Uterus (tissue), 2 donors: ENCODE measurements around the gene HAUS8.

Experiments used
- CTCF ChIP-seq, 4 experiments: fragments of 200-600 bp in 2 of 4; fragments of 450-650 bp in 2 of 4; sonication (generic) in 2 of 4; IDR thresholded peaks; one replicate each; pipeline ENCODE4 v1.5.1; 2016 to 2019; ENCODE audit warnings: antibody characterized with exemption in 4 of 4, mild to moderate bottlenecking in 2 of 4, moderate library complexity in 1 of 4
- POLR2A ChIP-seq, 2 donors: fragments of 450-650 bp; IDR thresholded peaks; one replicate each; pipeline ENCODE4 v1.6.1; 2016; ENCODE audit warnings: antibody characterized with exemption in 2 of 2, mild to moderate bottlenecking in 1 of 2, moderate library complexity in 1 of 2

- TF ChIP-seq POLR2A (IDR thresholded peaks at IDR 0.05) (no peak), CTCF (IDR thresholded peaks at IDR 0.05) (no peak)
These were observed 26.3 kb downstream of the HAUS8 start for GRCh38 chr19:17048885-17049453.
